Ectodermal cell (in vitro differentiated cells): Measurements from ENCODE around the gene ALDH8A1.
"Not testable (repeated sequence)": the region's sequence is repeated elsewhere in the genome, so short reads cannot be mapped to it uniquely, and the experiment has no call there.

Experiments
- H3K27ac ChIP-seq: 2 replicates; pipeline ENCODE4 v1.7.0; 2013; ENCODE audit warnings: mild to moderate bottlenecking, low read depth, low read length; ENCODE audit not compliant: insufficient read depth, poor library complexity, severe bottlenecking
- H3K27me3 ChIP-seq: 2 replicates; pipeline ENCODE4 v1.7.0; 2013; ENCODE audit warnings: mild to moderate bottlenecking, low read length; ENCODE audit not compliant: insufficient read depth, control insufficient read depth, poor library complexity, severe bottlenecking
- H3K36me3 ChIP-seq: one replicate; pipeline ENCODE4 v1.7.0; 2013; ENCODE audit warnings: low read length; ENCODE audit not compliant: control insufficient read depth, insufficient read depth
- H3K4me1 ChIP-seq: one replicate; pipeline ENCODE4 v1.7.0; 2013; ENCODE audit warnings: low read length; ENCODE audit not compliant: control insufficient read depth, insufficient read depth
- H3K4me3 ChIP-seq: 2 replicates; pipeline ENCODE4 v1.7.0; 2013; ENCODE audit warnings: low read depth, low read length, control low read depth; ENCODE audit not compliant: insufficient read depth
- H3K9me3 ChIP-seq: 2 replicates; pipeline ENCODE4 v1.7.0; 2013; ENCODE audit warnings: mild to moderate bottlenecking, low read length, moderate library complexity; ENCODE audit not compliant: control insufficient read depth
- WGBS, 2 experiments: methylation state at CpG; one replicate each; pipeline ENCODE4 v1.1.7; 2013; ENCODE audit warnings: missing lambda C conversion rate in 2 of 2; 5-methylcytosine and 5-hydroxymethylcytosine counted together

The ALDH8A1 gene

GRCh38 chr6:134898575-134898974 lies 51.3 kb downstream of the ALDH8A1 start:
- 95 to 96% methylated on average over 3 to 4 of the region's 4 CpGs for WGBS, 2 experiments

GRCh38 chr6:134898166-134898565 lies 51.7 kb downstream of the ALDH8A1 start:
- 90 to 93% methylated on average over 5 of the region's 5 CpGs for WGBS, 2 experiments
- not testable (repeated sequence) for H3K4me3 ChIP-seq, H3K27me3 ChIP-seq, H3K36me3 ChIP-seq, H3K27ac ChIP-seq, H3K4me1 ChIP-seq, H3K9me3 ChIP-seq

More at GRCh38 chr6:134898575-134898974, 51.3 kb downstream of the ALDH8A1 start:
- no peaks in the 10 kb centered on the region for H3K27me3 ChIP-seq
- H3K4me1 ChIP-seq: no peaks in the 10 kb centered on the region
- H3K9me3 ChIP-seq: no peaks in the 10 kb centered on the region
- H3K4me3 ChIP-seq: no peak overlapping the region
- H3K36me3 ChIP-seq: no peaks in the 10 kb centered on the region
- H3K27ac ChIP-seq: no peak overlapping the region

DNA sequence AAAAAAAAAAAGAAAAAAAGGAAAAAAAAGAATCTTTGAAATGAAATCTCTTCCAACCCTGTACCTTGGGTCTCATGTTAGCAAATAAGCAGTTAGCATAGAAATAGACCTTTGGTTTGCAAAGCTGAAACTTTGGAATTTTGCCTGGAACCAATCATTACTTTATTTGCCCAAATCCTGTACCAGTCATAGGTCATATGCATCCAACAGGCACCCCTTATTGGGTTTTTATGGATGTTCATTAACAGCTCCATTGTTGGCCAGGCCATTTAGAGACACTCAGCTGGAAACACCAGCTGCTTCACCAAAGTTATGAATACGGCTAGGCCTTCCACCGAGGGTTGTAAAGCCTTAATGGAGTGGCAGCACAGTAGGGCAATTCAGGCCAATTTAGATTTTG lies 53.0 kb downstream of the ALDH8A1 start:
- H3K4me1 ChIP-seq: no peaks in the 10 kb centered on the region
- H3K27me3 ChIP-seq: no peaks in the 10 kb centered on the region
- H3K36me3 ChIP-seq: no peaks in the 10 kb centered on the region
- no peak overlapping the region for H3K4me3 ChIP-seq
- H3K9me3 ChIP-seq: no peaks in the 10 kb centered on the region
- no peak overlapping the region for H3K27ac ChIP-seq
- WGBS, 2 experiments: 89 to 91% methylated on average over 2 of the region's 2 CpGs

DNA sequence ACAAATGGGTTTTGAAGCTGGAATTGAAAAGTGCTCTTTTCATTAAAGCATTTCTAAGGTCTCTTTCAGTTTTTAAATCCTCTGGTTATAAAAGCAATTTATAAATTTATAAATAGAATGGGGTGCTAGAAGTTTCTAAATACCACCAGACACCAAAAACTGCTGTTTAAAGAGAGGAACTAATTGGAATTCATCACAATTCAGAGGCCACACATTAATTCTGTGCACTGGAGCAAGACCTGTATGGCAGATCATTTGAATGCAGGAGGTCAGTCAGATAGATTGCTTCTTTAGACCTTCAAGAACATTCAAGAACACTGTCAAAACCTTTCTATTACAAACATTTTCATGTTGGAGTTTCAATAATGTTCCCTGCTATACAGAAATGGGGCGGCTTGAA lies 55.1 kb downstream of the ALDH8A1 start:
- Histone ChIP-seq H3K4me3 (no peak overlapping the region), H3K27me3 (no peaks in the 10 kb centered on the region), H3K36me3 (no peaks in the 10 kb centered on the region), H3K9me3 (no peaks in the 10 kb centered on the region), H3K4me1 (no peaks in the 10 kb centered on the region), H3K27ac (no peak overlapping the region)
- 95 to 97% methylated on average over 1 of the region's 1 CpG for WGBS, 2 experiments

DNA sequence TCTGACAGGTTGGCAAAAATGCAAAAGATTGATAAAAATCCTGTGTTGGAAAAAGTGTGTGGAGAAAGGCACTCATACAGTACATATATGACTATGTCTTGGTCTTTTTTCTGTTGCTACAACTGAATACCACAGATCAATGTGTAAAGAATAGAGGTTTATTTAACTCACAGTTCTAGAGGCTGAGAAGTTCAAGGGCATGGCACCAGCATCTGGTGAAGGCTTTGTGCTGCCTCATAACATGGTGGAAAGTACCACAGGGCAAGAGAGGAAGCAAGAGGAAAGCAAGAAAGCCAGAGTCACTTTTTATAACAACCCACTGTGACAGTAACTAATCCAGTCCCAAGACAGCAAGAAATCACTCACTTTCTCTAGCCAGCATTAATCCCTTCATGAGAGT lies 57.5 kb downstream of the ALDH8A1 start:
- H3K9me3 ChIP-seq: no peaks in the 10 kb centered on the region
- no peaks in the 10 kb centered on the region for H3K36me3 ChIP-seq
- H3K4me3 ChIP-seq: no peak overlapping the region
- H3K27me3 ChIP-seq: no peaks in the 10 kb centered on the region
- no peaks in the 10 kb centered on the region for H3K4me1 ChIP-seq
- no peak overlapping the region for H3K27ac ChIP-seq

DNA sequence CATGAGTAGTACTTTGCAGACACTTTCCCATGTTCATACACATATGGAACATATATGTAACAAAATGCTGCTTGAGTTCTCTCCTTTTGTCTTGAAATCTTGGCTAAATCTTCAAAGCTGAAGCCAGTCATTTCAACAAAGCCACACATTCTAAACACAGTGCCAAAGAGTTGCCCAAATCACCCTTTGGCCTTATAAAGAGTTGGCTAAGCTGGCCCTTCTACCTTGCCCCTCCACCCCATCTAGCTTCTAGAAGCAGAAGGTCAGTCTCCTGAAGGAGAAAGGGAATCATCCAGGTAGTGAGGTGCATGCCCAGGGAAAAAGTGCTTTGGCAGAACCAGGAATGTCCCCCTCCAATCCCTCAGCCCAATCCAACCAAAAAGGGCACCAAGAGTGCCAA lies 58.3 kb downstream of the ALDH8A1 start:
- Histone ChIP-seq H3K4me3 (no peak overlapping the region), H3K36me3 (no peaks in the 10 kb centered on the region), H3K9me3 (no peaks in the 10 kb centered on the region), H3K27me3 (no peaks in the 10 kb centered on the region), H3K27ac (no peak overlapping the region), H3K4me1 (no peaks in the 10 kb centered on the region)

DNA sequence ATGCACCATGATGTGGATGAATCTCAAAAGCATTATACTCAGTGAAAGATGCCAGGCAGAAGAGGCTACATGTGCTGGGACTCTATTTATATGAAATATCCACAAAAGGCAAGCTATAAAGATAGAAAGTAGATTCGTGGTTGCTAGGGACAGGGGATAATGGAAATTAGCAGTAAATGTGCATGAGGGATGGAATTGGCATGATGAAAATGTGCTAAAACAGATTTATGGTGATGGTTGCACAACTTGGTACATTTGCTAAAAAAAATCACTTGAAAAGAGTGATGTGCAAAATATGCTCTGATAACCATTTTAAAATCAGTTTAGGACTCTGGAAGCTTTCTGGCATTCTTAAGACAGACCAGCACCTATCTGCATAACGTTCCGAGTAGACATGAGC lies 61.6 kb downstream of the ALDH8A1 start:
- WGBS, 2 experiments: 88 to 93% methylated on average over 3 of the region's 3 CpGs
- no peaks in the 10 kb centered on the region for H3K9me3 ChIP-seq

GRCh38 chr6:134884752-134885151 lies 65.1 kb downstream of the ALDH8A1 start:
- no peak overlapping the region for H3K4me3 ChIP-seq
- WGBS, 2 experiments: 97 to 99% methylated on average over 3 of the region's 3 CpGs
- H3K36me3 ChIP-seq: no peaks in the 10 kb centered on the region
- H3K27ac ChIP-seq: no peak overlapping the region
- H3K27me3 ChIP-seq: no peaks in the 10 kb centered on the region
- H3K9me3 ChIP-seq: no peaks in the 10 kb centered on the region
- no peaks in the 10 kb centered on the region for H3K4me1 ChIP-seq

More for the DNA sequence above, 61.6 kb downstream of the ALDH8A1 start:
- Histone ChIP-seq H3K4me3 (no peak overlapping the region), H3K4me1 (no peaks in the 10 kb centered on the region), H3K27me3 (no peaks in the 10 kb centered on the region), H3K27ac (no peak overlapping the region), H3K36me3 (no peaks in the 10 kb centered on the region)

DNA sequence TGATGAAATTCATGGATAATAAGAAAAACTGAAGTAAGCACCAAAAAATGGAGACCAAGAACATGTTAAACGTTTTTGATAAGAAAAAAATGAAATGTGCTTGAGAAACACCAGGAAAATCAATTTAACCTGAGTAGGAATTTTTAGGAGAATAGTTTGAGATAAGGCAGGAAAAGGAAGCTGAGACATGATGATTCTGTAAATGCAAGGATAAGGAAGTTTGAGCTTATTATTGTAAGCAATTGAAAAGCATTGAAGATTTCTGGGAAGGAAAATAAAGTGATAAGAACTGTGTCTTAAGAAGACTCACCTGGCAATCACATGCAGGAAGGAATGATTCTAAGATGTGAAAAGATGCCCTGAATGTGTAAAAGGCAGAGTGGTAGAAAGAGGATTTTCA lies 66.6 kb downstream of the ALDH8A1 start:
- H3K9me3 ChIP-seq: no peaks in the 10 kb centered on the region
- H3K27me3 ChIP-seq: no peaks in the 10 kb centered on the region
- H3K27ac ChIP-seq: no peak overlapping the region
- 57 to 63% methylated on average over 1 of the region's 1 CpG for WGBS, 2 experiments
- H3K36me3 ChIP-seq: no peaks in the 10 kb centered on the region
- no peaks in the 10 kb centered on the region for H3K4me1 ChIP-seq
- no peak overlapping the region for H3K4me3 ChIP-seq

DNA sequence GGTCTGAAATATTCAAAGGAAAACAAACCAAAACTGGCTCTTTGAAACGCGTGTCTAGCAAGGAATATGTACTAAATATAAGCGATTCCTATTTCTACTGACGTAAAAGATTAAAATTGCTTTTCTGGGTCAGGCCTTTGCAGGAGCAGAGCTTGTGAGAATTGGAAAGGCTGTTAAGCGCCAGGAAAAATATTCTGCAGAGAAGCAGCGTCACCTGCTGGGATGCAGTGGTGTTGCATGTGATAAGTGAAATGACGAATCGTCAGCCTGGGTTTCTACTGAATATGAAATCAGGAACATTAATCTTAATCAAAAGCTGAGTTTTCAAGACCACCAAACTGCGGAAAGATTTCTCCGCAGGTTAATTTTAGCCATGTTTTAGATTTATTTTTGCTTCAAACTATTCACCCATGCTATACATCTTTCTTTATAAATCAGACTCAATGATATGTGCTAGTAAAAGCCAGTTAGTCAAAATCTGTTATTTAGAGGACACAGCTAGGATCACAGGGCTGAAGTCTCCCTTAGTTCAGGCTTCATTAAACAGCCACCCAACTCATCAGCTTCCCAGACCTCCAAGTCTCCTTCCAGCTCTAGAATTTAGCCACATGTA lies 67.4 kb downstream of the ALDH8A1 start:
- H3K9me3 ChIP-seq: no peaks in the 10 kb centered on the region
- H3K4me1 ChIP-seq: no peaks in the 10 kb centered on the region
- no peaks in the 10 kb centered on the region for H3K36me3 ChIP-seq
- WGBS, 2 experiments: 22 to 24% methylated on average over 9 to 10 of the region's 10 CpGs
- no peak overlapping the region for H3K4me3 ChIP-seq
- H3K27me3 ChIP-seq: no peaks in the 10 kb centered on the region
- H3K27ac ChIP-seq: no peak overlapping the region
